GM12875 (cell line): Measurements from ENCODE around the gene ALDH1A3.

ENCODE experiments used
- H3K4me3 ChIP-seq: one replicate; pipeline ENCODE4 v1.5.1; 2011; ENCODE audit warnings: low read depth, low read length, control low read depth
- CTCF ChIP-seq: IDR thresholded peaks from 2 replicates; pipeline ENCODE4 v1.5.1; 2011; ENCODE audit warnings: low read depth, mild to moderate bottlenecking, control low read depth, inconsistent platforms, low read length, moderate library complexity, borderline replicate concordance; ENCODE audit not compliant: insufficient read depth

Gene ALDH1A3

DNA sequence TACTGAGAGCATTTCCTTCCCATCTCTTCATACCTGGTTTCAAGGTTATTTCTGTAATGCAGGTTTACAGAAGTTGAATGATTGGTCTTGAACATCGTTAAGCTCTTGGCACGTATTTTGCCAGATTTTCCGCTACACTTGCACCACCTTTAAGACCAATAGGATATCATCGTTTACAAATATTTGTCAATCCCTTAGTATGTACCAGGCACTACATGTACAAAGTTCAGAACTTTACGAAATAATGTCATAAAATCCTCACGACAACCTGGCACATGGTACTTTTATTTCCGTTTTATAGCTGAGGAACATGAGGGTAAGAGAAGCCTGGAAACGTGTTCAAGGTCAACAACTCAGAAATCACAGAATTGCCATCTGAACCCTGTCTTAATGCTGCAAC lies 45.8 kb downstream of the ALDH1A3 start:
- no peak for TF ChIP-seq CTCF
- no peak overlapping the region for H3K4me3 ChIP-seq

GRCh38 chr15:100926258-100926657 lies 46.6 kb downstream of the ALDH1A3 start:
- peak; percentile 57 for TF ChIP-seq CTCF
- H3K4me3 ChIP-seq: no peak overlapping the region

GRCh38 chr15:100926971-100927756 lies 47.5 kb downstream of the ALDH1A3 start:
- H3K4me3 ChIP-seq: no peak overlapping the region
- no peak for TF ChIP-seq CTCF

GRCh38 chr15:100928632-100929280 lies 49.1 kb downstream of the ALDH1A3 start:
- TF ChIP-seq CTCF: no peak

DNA sequence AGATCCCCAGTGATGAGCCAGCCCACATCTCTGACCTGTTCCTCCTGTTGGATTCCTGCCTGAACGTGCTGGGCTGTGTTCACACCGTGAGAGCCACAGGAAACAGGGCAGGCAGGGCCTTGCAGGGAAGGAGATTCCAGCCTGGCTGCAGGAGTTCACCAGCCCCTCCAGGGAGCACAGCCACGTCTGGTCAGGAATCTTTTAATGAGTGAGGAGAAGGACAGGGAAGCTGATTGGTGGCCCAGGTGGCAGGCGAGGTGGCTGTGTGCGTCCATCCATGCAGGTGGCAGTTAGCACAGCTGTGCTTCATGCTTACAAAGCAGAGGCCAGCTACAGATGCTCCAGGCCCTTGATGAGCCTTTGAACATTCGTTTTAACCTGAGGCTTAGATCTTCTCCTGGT lies 50.0 kb downstream of the ALDH1A3 start:
- no peak for TF ChIP-seq CTCF
- no peak overlapping the region for H3K4me3 ChIP-seq

More at GRCh38 chr15:100928632-100929280, 49.1 kb downstream of the ALDH1A3 start:
- H3K4me3 ChIP-seq: no peak overlapping the region

GRCh38 chr15:100930306-100930848 lies 50.7 kb downstream of the ALDH1A3 start:
- H3K4me3 ChIP-seq: peak overlapping the region; percentile 4
- no peak for TF ChIP-seq CTCF
